ENCODE measurements around the gene ZC3H6. TPM values are rescaled to one million over a fixed set of nuclear protein-coding genes. Genes with fewer than 3 reads are reported as not detected.
A peak's percentile ranks its signal among the peaks of the same experiment; 100 is the strongest.

The ZC3H6 gene, protein sequence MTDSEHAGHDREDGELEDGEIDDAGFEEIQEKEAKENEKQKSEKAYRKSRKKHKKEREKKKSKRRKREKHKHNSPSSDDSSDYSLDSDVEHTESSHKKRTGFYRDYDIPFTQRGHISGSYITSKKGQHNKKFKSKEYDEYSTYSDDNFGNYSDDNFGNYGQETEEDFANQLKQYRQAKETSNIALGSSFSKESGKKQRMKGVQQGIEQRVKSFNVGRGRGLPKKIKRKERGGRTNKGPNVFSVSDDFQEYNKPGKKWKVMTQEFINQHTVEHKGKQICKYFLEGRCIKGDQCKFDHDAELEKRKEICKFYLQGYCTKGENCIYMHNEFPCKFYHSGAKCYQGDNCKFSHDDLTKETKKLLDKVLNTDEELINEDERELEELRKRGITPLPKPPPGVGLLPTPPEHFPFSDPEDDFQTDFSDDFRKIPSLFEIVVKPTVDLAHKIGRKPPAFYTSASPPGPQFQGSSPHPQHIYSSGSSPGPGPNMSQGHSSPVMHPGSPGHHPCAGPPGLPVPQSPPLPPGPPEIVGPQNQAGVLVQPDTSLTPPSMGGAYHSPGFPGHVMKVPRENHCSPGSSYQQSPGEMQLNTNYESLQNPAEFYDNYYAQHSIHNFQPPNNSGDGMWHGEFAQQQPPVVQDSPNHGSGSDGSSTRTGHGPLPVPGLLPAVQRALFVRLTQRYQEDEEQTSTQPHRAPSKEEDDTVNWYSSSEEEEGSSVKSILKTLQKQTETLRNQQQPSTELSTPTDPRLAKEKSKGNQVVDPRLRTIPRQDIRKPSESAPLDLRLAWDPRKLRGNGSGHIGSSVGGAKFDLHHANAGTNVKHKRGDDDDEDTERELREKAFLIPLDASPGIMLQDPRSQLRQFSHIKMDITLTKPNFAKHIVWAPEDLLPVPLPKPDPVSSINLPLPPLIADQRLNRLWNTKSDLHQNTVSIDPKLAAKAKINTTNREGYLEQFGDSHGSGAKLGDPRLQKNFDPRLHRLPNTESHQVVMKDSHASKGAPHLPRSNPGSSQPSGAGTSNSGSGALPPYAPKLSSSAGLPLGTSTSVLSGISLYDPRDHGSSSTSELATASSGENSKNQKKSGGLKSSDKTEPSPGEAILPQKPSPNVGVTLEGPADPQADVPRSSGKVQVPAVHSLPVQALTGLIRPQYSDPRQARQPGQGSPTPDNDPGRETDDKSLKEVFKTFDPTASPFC
- total RNA-seq = 10 to 100 TPM in 5 of 9 donors, 1 to 10 TPM in 4; 4.1 to 19.0 (median 11.9) TPM
- 1 to 10 TPM; 2.5 to 9.3 (median 6.0) TPM for polyA plus RNA-seq
- long read RNA-seq, donor 1 = 0 reads
- long read RNA-seq, donor 2 = 0 reads
- long read RNA-seq, donor 3 = 0 reads
- long read RNA-seq, donor 4, partial matches to known transcripts = 9 of 9 reads
- long read RNA-seq, donor 4, other reads (novel, unspliced or antisense) = 0 of 9 reads
- long read RNA-seq, donor 5, full-length matches to known transcripts = 2 of 6 reads
- long read RNA-seq, donor 5, partial matches to known transcripts = 2 of 6 reads
- long read RNA-seq, donor 5, other reads (novel, unspliced or antisense) = 2 of 6 reads
- long read RNA-seq, donor 6, partial matches to known transcripts = 10 of 11 reads
- long read RNA-seq, donor 6, other reads (novel, unspliced or antisense) = 1 of 11 reads
- long read RNA-seq, donor 7 = 0 reads
- long read RNA-seq, donor 8 = 0 reads
- long read RNA-seq, donor 9, partial matches to known transcripts = 6 of 6 reads
- long read RNA-seq, donor 9, other reads (novel, unspliced or antisense) = 0 of 6 reads
- long read RNA-seq, donor 10 = 0 reads

DNA sequence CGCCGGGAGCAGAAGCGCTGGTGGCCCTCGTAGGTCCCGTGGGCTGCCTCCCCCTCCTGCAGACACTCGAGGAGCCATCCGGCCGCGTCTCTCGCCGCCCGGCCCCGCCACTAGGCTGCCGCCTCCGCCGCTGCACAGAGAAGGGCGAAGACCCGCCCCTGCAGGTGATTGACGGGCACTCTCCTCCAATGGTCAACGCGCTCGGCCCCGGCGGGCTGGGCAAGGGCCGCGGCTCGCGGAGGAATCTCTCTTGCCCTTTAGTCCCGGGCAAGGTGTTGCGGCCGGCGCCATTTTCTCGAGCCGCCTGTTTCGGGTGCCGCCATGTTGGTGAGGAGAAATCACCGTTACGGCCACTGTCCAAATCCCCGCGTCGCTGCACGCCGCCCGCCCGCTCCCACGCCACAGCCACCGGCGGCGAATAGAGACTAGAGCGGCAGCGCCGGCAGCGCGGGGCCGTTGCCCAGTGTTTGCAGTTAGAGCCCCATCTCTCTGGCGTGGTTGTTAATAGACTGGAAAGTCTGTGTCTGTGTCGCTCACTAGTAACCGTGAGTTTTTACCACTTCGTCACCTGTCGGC is at the start of gene ZC3H6:
Gene ZC3H6 (plus strand): TSS at position 287 of the 576 bp plus-strand sequence. CDS start 398 bp downstream, outside the sequence.
- TF ChIP-seq POLR2A (IDR thresholded peaks at IDR 0.05) = peak; percentile 95 to 99
- TF ChIP-seq, protein P1, sequence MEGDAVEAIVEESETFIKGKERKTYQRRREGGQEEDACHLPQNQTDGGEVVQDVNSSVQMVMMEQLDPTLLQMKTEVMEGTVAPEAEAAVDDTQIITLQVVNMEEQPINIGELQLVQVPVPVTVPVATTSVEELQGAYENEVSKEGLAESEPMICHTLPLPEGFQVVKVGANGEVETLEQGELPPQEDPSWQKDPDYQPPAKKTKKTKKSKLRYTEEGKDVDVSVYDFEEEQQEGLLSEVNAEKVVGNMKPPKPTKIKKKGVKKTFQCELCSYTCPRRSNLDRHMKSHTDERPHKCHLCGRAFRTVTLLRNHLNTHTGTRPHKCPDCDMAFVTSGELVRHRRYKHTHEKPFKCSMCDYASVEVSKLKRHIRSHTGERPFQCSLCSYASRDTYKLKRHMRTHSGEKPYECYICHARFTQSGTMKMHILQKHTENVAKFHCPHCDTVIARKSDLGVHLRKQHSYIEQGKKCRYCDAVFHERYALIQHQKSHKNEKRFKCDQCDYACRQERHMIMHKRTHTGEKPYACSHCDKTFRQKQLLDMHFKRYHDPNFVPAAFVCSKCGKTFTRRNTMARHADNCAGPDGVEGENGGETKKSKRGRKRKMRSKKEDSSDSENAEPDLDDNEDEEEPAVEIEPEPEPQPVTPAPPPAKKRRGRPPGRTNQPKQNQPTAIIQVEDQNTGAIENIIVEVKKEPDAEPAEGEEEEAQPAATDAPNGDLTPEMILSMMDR (IDR thresholded peaks at IDR 0.05) = peak in 4 of 6 experiments; percentile 10 to 44 (median 26)
- Histone ChIP-seq H3K36me3 (replicated peaks in 1 of 2) (no peaks in the 10 kb centered on the region), H3K4me1 (replicated peaks in 1 of 2) (peaks cover 3 to 20% of the 10 kb centered on the region in 2 donors), H3K9me3 (replicated peaks in 1 of 3) (no peaks in the 10 kb centered on the region), H3K27ac (peak within 1 kb of the TSS; percentile 99 to 100 (median 100)), H3K27me3 (no peaks in the 10 kb centered on the region), H3K4me3 (peak within 1 kb of the TSS; percentile 56 to 99 (median 96))
- WGBS, 4 donors = 0% methylated on average over 23 to 60 of the region's 60 CpGs
- DNase-seq = peak; percentile 98 to 100 (median 99)
- intact Hi-C loops (cut with DNase I) = no loop called here

DNA sequence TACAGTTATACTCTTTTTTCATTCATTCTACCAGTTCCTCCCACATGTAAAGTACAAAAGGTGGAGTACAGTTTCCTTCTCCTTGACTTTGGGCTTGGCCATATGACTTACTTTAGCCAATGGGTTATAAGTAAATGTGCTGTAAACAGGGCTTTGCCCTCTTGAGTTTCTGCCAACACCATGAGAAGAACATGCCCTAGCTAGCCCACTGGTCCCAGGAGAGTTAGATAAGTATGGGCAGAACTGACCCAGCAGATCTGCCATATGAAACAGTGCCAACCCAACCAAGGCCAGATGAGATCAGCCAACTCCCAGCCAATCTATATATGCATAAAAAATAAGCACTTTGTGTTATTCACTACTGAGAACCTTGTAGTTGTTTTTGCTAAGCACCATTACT is 46.0 kb upstream of the ZC3H6 start:
- intact Hi-C loops (cut with DNase I) = no loop called here
- Histone ChIP-seq H3K4me3 (no peak overlapping the region), H3K27ac (no peak overlapping the region), H3K27me3 (no peaks in the 10 kb centered on the region), H3K9me3 (replicated peaks in 1 of 3) (no peaks in the 10 kb centered on the region), H3K4me1 (replicated peaks in 1 of 2) (no peaks in the 10 kb centered on the region), H3K36me3 (replicated peaks in 1 of 2) (peaks cover 0 to 5% of the 10 kb centered on the region in 2 donors)
- TF ChIP-seq, protein P1 (IDR thresholded peaks at IDR 0.05) = no peak
- no peak for TF ChIP-seq POLR2A (IDR thresholded peaks at IDR 0.05)
- peak in 6 of 7 donors; percentile 21 to 57 (median 42) for DNase-seq

DNA sequence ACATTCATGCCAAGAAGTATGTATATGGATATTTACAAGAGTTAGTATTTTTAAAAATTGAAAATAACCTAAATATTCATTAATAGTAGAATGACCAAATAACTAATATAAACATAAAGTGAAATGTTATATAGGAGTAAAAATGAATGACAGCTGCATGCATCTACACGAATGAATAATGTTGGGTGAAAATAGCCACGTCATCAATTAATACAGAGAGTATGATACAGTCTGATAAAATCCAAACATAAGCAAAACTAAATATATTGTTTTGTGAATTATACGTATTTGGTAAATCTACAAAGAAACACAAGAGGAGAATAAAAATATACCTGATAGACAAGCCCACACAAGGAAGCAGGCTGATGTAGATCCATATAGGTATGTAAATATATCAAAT is 45.0 kb upstream of the ZC3H6 start:
- H3K4me1 ChIP-seq (replicated peaks in 1 of 2) = no peaks in the 10 kb centered on the region
- H3K4me3 ChIP-seq = no peak overlapping the region
- DNase-seq = no peak
- no peak for TF ChIP-seq POLR2A (IDR thresholded peaks at IDR 0.05)
- TF ChIP-seq, protein P1 (IDR thresholded peaks at IDR 0.05) = no peak
- no peaks in the 10 kb centered on the region for H3K9me3 ChIP-seq (replicated peaks in 1 of 3)
- peaks cover 0 to 9% of the 10 kb centered on the region in 2 donors for H3K36me3 ChIP-seq (replicated peaks in 1 of 2)
- WGBS, 4 donors = 95 to 98% (median 96%) methylated on average over 3 of the region's 3 CpGs
- no peak overlapping the region for H3K27ac ChIP-seq
- intact Hi-C loops (cut with DNase I) = no loop called here
- H3K27me3 ChIP-seq = no peaks in the 10 kb centered on the region
